Measurements from ENCODE around the gene RBFA.
"Not testable (repeated sequence)": the region's sequence is repeated elsewhere in the genome, so short reads cannot be mapped to it uniquely, and the experiment has no call there.

Gene RBFA

DNA sequence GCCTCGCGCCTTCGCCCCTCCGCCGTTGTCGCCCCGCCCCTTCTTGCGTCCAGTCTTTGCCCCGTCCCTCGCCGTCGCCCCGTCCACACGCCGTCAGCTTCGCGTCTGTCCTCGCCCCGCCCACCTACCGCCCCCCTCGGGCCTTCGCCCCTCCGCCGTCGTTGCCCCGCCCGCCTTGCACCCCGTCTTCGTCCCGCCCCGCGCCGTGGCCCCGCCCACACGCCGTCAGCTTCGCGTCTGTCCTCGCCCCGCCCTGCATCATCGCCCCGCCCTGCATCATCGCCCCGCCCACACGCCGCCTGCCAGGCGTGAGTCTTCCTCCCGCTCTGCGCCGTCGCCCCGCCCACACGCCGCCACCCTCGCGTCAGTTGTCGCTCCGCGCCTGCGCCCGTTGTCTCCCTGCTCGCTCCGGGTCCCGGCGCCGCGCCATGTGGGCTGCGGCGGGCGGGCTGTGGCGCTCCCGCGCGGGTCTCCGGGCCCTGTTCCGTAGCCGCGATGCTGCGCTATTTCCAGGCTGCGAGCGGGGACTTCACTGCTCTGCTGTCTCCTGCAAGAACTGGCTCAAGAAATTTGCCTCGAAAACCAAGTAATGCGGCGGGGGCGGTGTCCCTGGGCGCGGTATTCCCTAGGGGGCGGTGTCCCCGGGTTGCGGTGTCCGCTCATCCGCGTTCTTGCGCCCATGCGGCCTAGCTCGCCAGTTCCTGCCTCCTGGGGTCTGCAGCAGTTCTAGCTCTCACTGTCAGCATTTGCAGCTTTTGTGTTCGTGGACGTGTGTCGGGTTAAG lies at the start of gene RBFA:
TSS of gene RBFA (plus strand) at position 367 of the 784 bp plus-strand sequence. CDS start at position 429, 62 bp downstream.
- DNase-seq, result peak; percentile 99 to 100 (median 100)

- DNase-seq, result no peak
Observed at GRCh38 chr18:79985172-79985571, 49.1 kb upstream of the RBFA start.

DNA sequence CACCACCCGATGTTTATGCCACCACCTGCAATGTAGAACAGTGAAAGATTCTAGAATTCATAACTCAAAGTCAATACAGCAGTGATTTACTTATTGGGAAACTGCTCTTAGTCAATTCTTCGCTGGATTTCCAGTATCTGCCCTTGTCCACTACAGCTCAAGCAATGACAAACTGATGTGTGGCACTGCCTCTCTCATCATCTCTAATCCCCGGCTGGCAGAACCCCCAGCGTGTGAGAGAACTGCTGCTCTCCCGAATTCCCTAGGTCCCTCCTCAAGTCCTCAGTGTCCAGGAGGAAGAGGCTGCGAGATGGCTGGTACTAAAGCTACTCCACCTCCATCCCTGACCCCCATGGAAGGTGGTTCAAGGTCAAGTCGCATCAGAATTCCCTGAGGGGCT lies 47.5 kb upstream of the RBFA start:
- DNase-seq, result no peak

DNA sequence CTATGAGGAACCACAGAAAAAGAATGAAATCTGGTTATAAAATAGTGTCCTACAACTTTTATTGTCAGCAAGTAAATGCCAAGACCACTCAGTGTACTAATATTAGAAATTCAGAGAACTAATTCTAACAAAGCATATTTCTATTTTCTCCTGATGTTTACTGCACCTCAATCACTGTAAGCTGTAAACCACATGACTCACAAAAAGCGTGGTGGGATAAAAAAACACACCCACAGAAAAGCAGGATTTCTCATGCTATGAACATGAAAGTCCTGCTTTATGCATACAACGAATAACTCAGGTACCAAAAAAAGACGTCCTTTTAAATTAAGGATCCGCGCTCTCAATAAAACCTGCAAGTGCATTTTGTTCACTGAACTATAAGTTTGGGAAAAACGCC lies 46.7 kb upstream of the RBFA start:
- no peak for DNase-seq

GRCh38 chr18:79988071-79988450 lies 46.2 kb upstream of the RBFA start:
- peak in 3 of 4 experiments; percentile 43 to 53 (median 51) for DNase-seq

- DNase-seq, result peak; percentile 50 to 83 (median 68)
Observed at GRCh38 chr18:79988451-79989194, 45.6 kb upstream of the RBFA start, which contains the start of gene TXNL4A. Gene TXNL4A (minus strand): TSS chr18:79988563. CDS start chr18:79988392, 171 bp downstream.

DNA sequence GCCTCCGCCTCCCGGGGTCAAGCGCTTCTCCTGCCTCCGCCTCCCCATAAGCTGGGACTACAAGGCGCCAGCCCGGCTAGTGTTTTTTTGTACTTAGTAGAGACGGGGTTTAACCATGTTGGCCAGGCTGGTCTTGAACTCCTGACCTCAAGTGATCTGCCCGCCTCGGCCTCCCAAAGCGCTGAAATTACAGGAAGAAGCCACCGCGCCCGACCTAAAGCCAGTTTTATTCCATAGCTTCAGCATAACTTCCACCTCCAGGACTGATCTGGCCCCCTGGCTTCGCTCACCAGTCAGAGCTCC lies 45.1 kb upstream of the RBFA start:
- DNase-seq, result no peak

DNA sequence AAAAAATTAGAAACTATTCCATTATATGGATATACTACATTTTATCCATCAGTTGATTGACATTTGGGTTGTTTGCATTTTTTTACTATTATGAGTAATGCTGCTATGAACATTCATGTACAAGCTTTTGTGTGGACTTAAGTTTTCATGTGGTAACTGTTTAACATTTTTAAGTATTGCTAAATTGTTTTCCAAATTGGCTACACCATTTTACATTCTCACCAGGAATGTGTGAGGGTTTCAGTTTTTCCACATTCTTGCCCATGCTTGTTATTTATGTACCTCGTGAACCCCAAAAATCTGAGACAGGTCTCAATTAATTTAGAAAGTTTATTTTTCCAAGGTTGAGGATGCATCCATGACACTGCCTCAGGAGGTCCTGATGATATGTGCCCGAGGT lies 42.7 kb upstream of the RBFA start:
- no peak for DNase-seq

DNA sequence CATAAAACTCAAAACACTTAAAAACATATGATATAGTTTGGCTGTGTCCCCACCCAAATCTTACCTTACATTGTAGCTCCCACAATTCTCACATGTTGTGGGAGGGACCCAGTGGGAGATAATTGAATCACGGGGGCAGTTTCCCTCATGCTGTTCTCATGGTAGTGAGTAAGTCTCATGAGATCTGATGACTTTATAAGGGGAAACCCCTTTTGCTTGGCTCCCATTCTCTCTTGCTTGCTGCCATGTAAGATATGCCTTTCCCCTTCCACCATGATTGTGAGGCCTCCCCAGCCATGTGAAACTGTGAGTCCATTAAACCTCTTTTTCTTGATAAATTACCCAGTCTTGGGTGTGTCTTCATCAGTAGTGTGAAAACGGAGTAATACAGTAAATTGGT lies 34.5 kb upstream of the RBFA start:
- not testable (repeated sequence) for DNase-seq

GRCh38 chr18:80000877-80001276 lies 33.4 kb upstream of the RBFA start:
- no peak for DNase-seq

- DNase-seq, result no peak
Observed at GRCh38 chr18:80002468-80002867, 31.8 kb upstream of the RBFA start.

GRCh38 chr18:80004600-80005342 lies 29.5 kb upstream of the RBFA start:
- no peak for DNase-seq

GRCh38 chr18:80006724-80007123 lies 27.5 kb upstream of the RBFA start:
- DNase-seq, result no peak

- no peak for DNase-seq
Observed at GRCh38 chr18:80009661-80010550, 24.3 kb upstream of the RBFA start.

DNA sequence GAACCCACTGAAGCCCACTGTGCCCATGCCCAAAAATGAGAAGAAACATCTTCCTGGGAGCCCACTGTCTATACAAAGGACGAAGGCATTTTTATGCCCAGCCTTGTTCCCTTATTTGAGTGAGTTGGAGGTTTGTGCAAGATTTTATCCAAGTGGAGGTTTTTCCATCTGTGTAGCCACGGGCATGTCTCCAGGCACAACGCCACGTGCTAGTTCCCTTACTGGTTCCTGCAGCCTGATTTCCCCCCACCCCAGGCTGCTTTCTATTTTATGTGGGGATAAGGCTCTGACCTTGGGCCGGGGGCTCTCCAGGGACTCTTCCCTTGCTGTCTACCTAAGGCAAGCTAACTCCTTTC lies 23.7 kb upstream of the RBFA start:
- DNase-seq, result no peak

GRCh38 chr18:80011496-80012137 lies 22.6 kb upstream of the RBFA start:
- DNase-seq, result not testable (repeated sequence)

- no peak for DNase-seq
Observed at GRCh38 chr18:80012714-80013113, 21.5 kb upstream of the RBFA start.

GRCh38 chr18:80022613-80023012 lies 11.6 kb upstream of the RBFA start:
- DNase-seq, result no peak

DNA sequence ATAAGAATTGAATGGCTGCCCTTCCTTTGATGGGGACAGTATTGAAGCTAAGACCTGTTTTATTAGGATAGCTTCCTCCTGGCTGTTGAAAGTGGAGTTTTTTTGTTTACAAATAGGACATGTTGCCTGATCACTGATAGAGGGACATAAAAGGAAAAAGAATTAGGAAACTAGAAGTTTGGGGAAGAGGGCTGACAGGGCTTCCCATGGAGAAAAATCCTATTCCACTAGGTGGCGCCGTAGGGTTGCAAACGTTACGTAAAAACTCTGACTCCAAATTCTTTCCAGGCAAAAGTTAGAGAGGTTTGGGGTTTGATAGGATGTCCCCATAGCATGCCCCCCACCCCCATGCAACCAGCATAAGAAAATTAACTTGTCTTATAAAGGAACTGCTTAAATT lies 11.1 kb upstream of the RBFA start:
- DNase-seq, result no peak

DNA sequence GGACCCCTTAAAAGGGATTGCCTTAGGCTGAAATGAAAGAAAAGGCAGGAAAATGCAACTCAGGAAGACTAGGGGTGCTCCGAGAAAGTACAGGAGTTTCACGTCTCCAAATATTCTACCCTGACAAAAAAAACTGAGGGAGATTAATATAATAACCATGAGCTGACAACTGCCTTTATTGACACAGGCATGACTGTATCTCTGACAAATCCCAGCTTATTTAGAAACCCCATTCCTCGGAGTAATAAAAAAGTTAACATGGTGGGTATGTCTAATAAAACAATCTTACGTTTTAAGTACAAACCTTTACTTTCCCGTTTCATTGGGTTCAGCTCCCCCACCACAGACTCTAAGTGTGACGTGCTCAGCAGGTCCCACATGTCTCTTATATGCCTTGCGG lies 7.9 kb upstream of the RBFA start:
- DNase-seq, result no peak

DNA sequence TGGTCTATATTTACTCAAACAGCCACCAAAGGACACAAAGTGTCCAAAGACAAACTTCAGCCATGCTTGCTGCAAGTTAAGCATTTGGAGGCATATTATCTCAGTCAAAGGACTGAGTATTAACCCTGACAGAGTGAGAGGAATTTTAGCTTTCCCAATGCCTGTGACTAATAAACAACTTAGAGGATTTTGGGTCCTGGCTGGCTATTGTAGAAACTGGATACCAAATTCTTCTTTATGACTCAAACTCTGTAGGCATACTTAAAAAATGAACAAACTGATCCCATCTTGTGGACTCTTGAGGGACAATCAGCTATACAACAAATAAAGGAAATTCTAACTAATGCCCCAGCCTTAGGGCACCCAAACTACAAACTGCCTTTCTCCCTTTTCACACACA lies 6.5 kb upstream of the RBFA start:
- not testable (repeated sequence) for DNase-seq

DNA sequence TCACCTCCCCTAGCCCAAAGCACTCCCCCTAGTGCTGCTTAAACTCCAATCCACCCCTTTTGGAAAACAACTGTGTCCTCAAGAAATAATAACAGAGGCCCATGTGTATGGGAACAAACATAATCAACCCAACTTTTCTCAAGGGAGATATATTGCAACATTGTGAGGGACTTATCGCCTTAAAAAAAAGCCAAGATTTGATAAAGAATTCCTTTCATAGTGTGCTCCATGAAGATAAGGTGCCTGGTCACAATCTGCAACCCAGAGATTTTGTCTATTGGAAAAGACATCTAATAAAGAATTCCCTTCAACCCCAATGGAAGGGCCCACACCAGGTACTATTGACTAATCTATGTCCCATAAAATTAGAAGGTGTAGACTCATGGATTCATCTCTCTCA lies 4.5 kb upstream of the RBFA start:
- no peak for DNase-seq

Measured in activated naive CD4-positive, alpha-beta T cell (primary cell).